Cardiac fibroblast (primary cell): ENCODE results near the gene TTC39B.
"Not testable (repeated sequence)": the region's sequence is repeated elsewhere in the genome, so short reads cannot be mapped to it uniquely, and the experiment has no call there.

Experiments
- DNase-seq, 2 donors: peaks; one replicate each; pipeline versions ENCODE4 v3.0.0 to v3.0.0-alpha.2; 2010; ENCODE audit warnings: low read depth in 2 of 2
- H3K4me3 ChIP-seq, 2 donors: replicated peaks in 1 of 2; 1 replicate in 1 of 2; 2 replicates in 1 of 2; pipeline ENCODE4 v1.5.1; 2011; ENCODE audit warnings: low read depth in 2 of 2, low read length in 2 of 2, mild to moderate bottlenecking in 2 of 2, moderate library complexity in 1 of 2
- CTCF ChIP-seq: IDR thresholded peaks from one replicate; pipeline ENCODE4 v1.5.1; 2011; ENCODE audit warnings: low read depth, mild to moderate bottlenecking, low read length, inconsistent platforms

TTC39B gene

GRCh38 chr9:15346837-15347236 lies 39.8 kb upstream of the TTC39B start:
- no peak for DNase-seq
- TF ChIP-seq CTCF = no peak
- no peak overlapping the region for H3K4me3 ChIP-seq

- no peak for DNase-seq
- no peak overlapping the region for H3K4me3 ChIP-seq
- TF ChIP-seq CTCF = no peak
These were observed 37.2 kb upstream of the TTC39B start for GRCh38 chr9:15344191-15344590.

GRCh38 chr9:15333376-15333881 lies 26.4 kb upstream of the TTC39B start:
- DNase-seq = no peak
- no peak for TF ChIP-seq CTCF
- no peak overlapping the region for H3K4me3 ChIP-seq

GRCh38 chr9:15332939-15333338 lies 25.9 kb upstream of the TTC39B start:
- no peak overlapping the region for H3K4me3 ChIP-seq
- no peak for TF ChIP-seq CTCF
- no peak for DNase-seq

GRCh38 chr9:15329539-15330109 lies 22.6 kb upstream of the TTC39B start:
- no peak for TF ChIP-seq CTCF
- H3K4me3 ChIP-seq = no peak overlapping the region
- DNase-seq = no peak

GRCh38 chr9:15328946-15329345 lies 21.9 kb upstream of the TTC39B start:
- DNase-seq = no peak
- no peak overlapping the region for H3K4me3 ChIP-seq
- TF ChIP-seq CTCF = no peak

- not testable (repeated sequence) for H3K4me3 ChIP-seq, DNase-seq
These were observed 15.7 kb upstream of the TTC39B start for GRCh38 chr9:15322695-15323094.

- H3K4me3 ChIP-seq, DNase-seq: not testable (repeated sequence)
These were observed 12.6 kb upstream of the TTC39B start for GRCh38 chr9:15319661-15320060.
